HG03060 (cell line): ENCODE measurements around the gene CACNA2D3.

Experiments
- ATAC-seq: cut with Tn5 transposase; IDR thresholded peaks from one replicate; pipeline ENCODE4 v1.9.1; 2021; ENCODE audit warnings: low read depth, moderate number of reproducible peaks; ENCODE audit not compliant: unreplicated experiment

CACNA2D3 gene

GRCh38 chr3:54212723-54213122, 90.4 kb downstream of the CACNA2D3 start:
- no peak for ATAC-seq

- ATAC-seq: no peak
Measured at GRCh38 chr3:54213907-54214306, 91.6 kb downstream of the CACNA2D3 start.

- no peak for ATAC-seq
Measured at GRCh38 chr3:54214845-54215244, 92.5 kb downstream of the CACNA2D3 start.

GRCh38 chr3:54215521-54215920, 93.2 kb downstream of the CACNA2D3 start:
- ATAC-seq: no peak

- ATAC-seq: no peak
Measured at GRCh38 chr3:54217828-54218227, 95.5 kb downstream of the CACNA2D3 start.

- no peak for ATAC-seq
Measured at GRCh38 chr3:54222316-54222715, 100.0 kb downstream of the CACNA2D3 start.

GRCh38 chr3:54223063-54223462, 100.7 kb downstream of the CACNA2D3 start:
- no peak for ATAC-seq

GRCh38 chr3:54225841-54226528, 103.6 kb downstream of the CACNA2D3 start:
- no peak for ATAC-seq

- no peak for ATAC-seq
Measured at GRCh38 chr3:54228806-54229205, 106.5 kb downstream of the CACNA2D3 start.

GRCh38 chr3:54232618-54233017, 110.3 kb downstream of the CACNA2D3 start:
- no peak for ATAC-seq

- no peak for ATAC-seq
Measured at GRCh38 chr3:54235998-54236397, 113.6 kb downstream of the CACNA2D3 start.

GRCh38 chr3:54237109-54237508, 114.8 kb downstream of the CACNA2D3 start:
- no peak for ATAC-seq

GRCh38 chr3:54237788-54238502, 115.6 kb downstream of the CACNA2D3 start:
- no peak for ATAC-seq

GRCh38 chr3:54240309-54240708, 118.0 kb downstream of the CACNA2D3 start:
- ATAC-seq: no peak

- no peak for ATAC-seq
Measured at GRCh38 chr3:54243056-54243931, 120.9 kb downstream of the CACNA2D3 start.

- no peak for ATAC-seq
Measured at GRCh38 chr3:54243960-54244682, 121.8 kb downstream of the CACNA2D3 start.

- ATAC-seq: no peak
Measured at GRCh38 chr3:54251705-54252104, 129.4 kb downstream of the CACNA2D3 start.

GRCh38 chr3:54257125-54257720, 134.9 kb downstream of the CACNA2D3 start:
- ATAC-seq: no peak

GRCh38 chr3:54259636-54260035, 137.3 kb downstream of the CACNA2D3 start:
- no peak for ATAC-seq

- no peak for ATAC-seq
Measured at GRCh38 chr3:54261141-54261540, 138.8 kb downstream of the CACNA2D3 start.
